GM12878 (cell line): ENCODE results near the gene SERTAD1. TPM values are rescaled to one million over a fixed set of nuclear protein-coding genes. Genes with fewer than 3 reads are reported as not detected.

Source experiments
- BACH1 ChIP-seq: fragments of 450-650 bp; IDR thresholded peaks from 2 replicates; pipeline ENCODE4 v1.6.1; 2017; ENCODE audit warnings: mild to moderate bottlenecking, borderline replicate concordance
- CEBPB ChIP-seq, 2 experiments: fragments of 150-350 bp in 1 of 2; IDR thresholded peaks; 2 replicates each; pipeline ENCODE4 v1.6.1; 2012 to 2014; ENCODE audit warnings: low read depth in 2 of 2, low read length in 2 of 2, borderline replicate concordance in 1 of 2, inconsistent platforms in 1 of 2
- CHD2 ChIP-seq: IDR thresholded peaks from 2 replicates; pipeline ENCODE4 v1.6.1; 2011; ENCODE audit warnings: low read depth, low read length, improper control_type of control experiment, borderline replicate concordance
- CREB1 ChIP-seq: IDR thresholded peaks from 2 replicates; pipeline ENCODE4 v1.6.1; 2012; ENCODE audit warnings: low read depth, mild to moderate bottlenecking, inconsistent platforms
- EP300 ChIP-seq, 2 experiments: fragments of 150-350 bp in 1 of 2; IDR thresholded peaks; 2 replicates each; pipeline ENCODE4 v1.6.1; 2011 to 2012; ENCODE audit warnings: low read depth in 2 of 2, low read length in 2 of 2, borderline replicate concordance in 1 of 2, improper control_type of control experiment in 1 of 2, inconsistent platforms in 1 of 2; ENCODE audit not compliant: control insufficient read depth in 1 of 2
- IRF4 ChIP-seq: IDR thresholded peaks from 2 replicates; pipeline ENCODE4 v1.6.1; 2011; ENCODE audit warnings: low read depth, low read length
- KAT2A ChIP-seq: conservative IDR thresholded peaks from 2 replicates; pipeline ENCODE4 v1.6.1; 2011; ENCODE audit warnings: low read depth, low read length; ENCODE audit not compliant: control insufficient read depth
- LARP7 ChIP-seq: fragments of 450-650 bp; IDR thresholded peaks from 2 replicates; pipeline ENCODE4 v1.6.1; 2017; ENCODE audit warnings: mild to moderate bottlenecking
- MTA2 ChIP-seq: fragments of 450-650 bp; IDR thresholded peaks from 2 replicates; pipeline ENCODE4 v1.6.1; 2016; ENCODE audit warnings: low read depth, mild to moderate bottlenecking, moderate library complexity
- MTA3 ChIP-seq: IDR thresholded peaks from 2 replicates; pipeline ENCODE4 v1.6.1; 2012; ENCODE audit warnings: low read length, inconsistent platforms, borderline replicate concordance
- NFYA ChIP-seq: IDR thresholded peaks from 2 replicates; pipeline ENCODE4 v1.6.1; 2011; ENCODE audit warnings: low read depth, mild to moderate bottlenecking, low read length, improper control_type of control experiment, borderline replicate concordance
- NR2C2 ChIP-seq: IDR thresholded peaks from 2 replicates; pipeline ENCODE4 v1.6.1; 2011; ENCODE audit warnings: borderline replicate concordance, low read depth; ENCODE audit not compliant: control insufficient read depth, insufficient read length
- PBX3 ChIP-seq: IDR thresholded peaks from 2 replicates; pipeline ENCODE4 v1.6.1; 2011; ENCODE audit warnings: mild to moderate bottlenecking, low read depth, low read length, moderate library complexity; ENCODE audit not compliant: insufficient replicate concordance
- PRDM15 ChIP-seq: fragments of 450-650 bp; formaldehyde crosslinking; IDR thresholded peaks from 2 replicates; pipeline ENCODE4 v1.4.0; 2020; ENCODE audit warnings: mild to moderate bottlenecking, moderate library complexity
- RCOR1 ChIP-seq: conservative IDR thresholded peaks from 2 replicates; pipeline ENCODE4 v1.6.1; 2012; ENCODE audit warnings: low read depth, low read length, improper control_type of control experiment
- SREBF1 ChIP-seq: IDR thresholded peaks from 2 replicates; pipeline ENCODE4 v1.6.1; 2012; ENCODE audit warnings: mild to moderate bottlenecking, low read length
- STAT3 ChIP-seq: IDR thresholded peaks from 2 replicates; pipeline ENCODE4 v1.6.1; 2011; ENCODE audit warnings: low read depth, low read length, improper control_type of control experiment
- SUZ12 ChIP-seq: fragments of 200-600 bp; sonication (generic); IDR thresholded peaks from one replicate; pipeline ENCODE4 v1.6.1; 2018; ENCODE audit warnings: antibody characterized with exemption, mild to moderate bottlenecking; ENCODE audit not compliant: unreplicated experiment
- TAF1 ChIP-seq: IDR thresholded peaks from 2 replicates; pipeline ENCODE4 v1.6.1; 2011; ENCODE audit warnings: mild to moderate bottlenecking, low read depth, low read length, borderline replicate concordance
- TCF12 ChIP-seq: IDR thresholded peaks from 2 replicates; pipeline ENCODE4 v1.6.1; 2011; ENCODE audit warnings: low read depth, mild to moderate bottlenecking, low read length
- TCF3 ChIP-seq: IDR thresholded peaks from 2 replicates; pipeline ENCODE4 v1.6.1; 2012; ENCODE audit warnings: low read depth, mild to moderate bottlenecking, low read length, borderline replicate concordance; ENCODE audit not compliant: insufficient read depth
- polyA plus RNA-seq, 11 experiments: library from polyadenylated mRNA; depleted of rRNA in 4 of 11; unstranded in 6 of 11; stranded (reverse) in 5 of 11; fragments of >200 nt; fragmentation: Nextera tagmentation in 4 of 11; fragmentation: Illumina TruSeq in 1 of 11; extraction: Ambion mirVana in 4 of 11; extraction: Trizol in 1 of 11; gene quantifications; 1 replicate in 1 of 11; 2 replicates in 10 of 11; pipeline versions ENCODE4 v1.2.1 to v1.2.3, GENCODE V29; 2011 to 2016; ENCODE audit warnings: inconsistent platforms in 2 of 11, missing spikeins in 2 of 11, low read depth in 1 of 11
- total RNA-seq, 4 experiments: library from RNA; depleted of rRNA in 3 of 4; stranded (reverse); fragments of >200 nt in 3 of 4; fragmentation: Illumina TruSeq in 1 of 4; extraction: Trizol in 1 of 4; gene quantifications; 2 replicates each; pipeline versions ENCODE4 v1.2.1 to v1.2.3, GENCODE V29; 2013 to 2021

Gene SERTAD1
- total and polyA plus RNA-seq, 10 of the 15 experiments (the other 5 are each of a cell fraction or from before 2014, with no cell fraction given) = 0.23 to 14.2 (median 8.0) TPM

- TF ChIP-seq BACH1 (peak; percentile 50; the same call in 1 of the 2 replicates), SREBF1 (0 out of 2 replicates have a peak, but pooled peaks have one; percentile 38), TCF3 (peak; percentile 93), PBX3 (peak; percentile 24), IRF4 (no peak), KAT2A (no peak), STAT3 (no peak), PRDM15 (no peak), NFYA (no peak), TAF1 (peak; percentile 53; the same call in 1 of the 2 replicates), RCOR1 (0 out of 2 replicates have a peak, but pooled peaks have one; percentile 41), TCF12 (peak; percentile 98), CREB1 (peak; percentile 95), EP300 (IDR thresholded peaks at IDR 0.05; ENCODE audit: borderline replicate concordance in 1 of 2, control insufficient read depth in 1 of 2, low read depth in 2 of 2, low read length in 2 of 2) (0 out of 4 replicates have a peak, but pooled peaks of 1 of the 2 experiments have one; percentile 44), CEBPB (IDR thresholded peaks at IDR 0.05; ENCODE audit: borderline replicate concordance in 1 of 2, low read depth in 2 of 2, low read length in 2 of 2) (no peak), MTA2 (0 out of 2 replicates have a peak, but pooled peaks have one; percentile 7), LARP7 (0 out of 2 replicates have a peak, but pooled peaks have one; percentile 37), NR2C2 (no peak), CHD2 (peak; percentile 97), MTA3 (no peak), SUZ12 (no peak)
Observed at GRCh38 chr19:40443131-40443999, 17.6 kb upstream of the SERTAD1 start (continued).
